Osteoblast (primary cell): ENCODE results near the gene FREM2. TPM values are rescaled to one million over a fixed set of nuclear protein-coding genes. Genes with fewer than 3 reads are reported as not detected.

Source experiments
- DNase-seq: peaks from one replicate; pipeline ENCODE4 v3.0.0; 2011; ENCODE audit warnings: low spot score, mixed read lengths; ENCODE audit not compliant: insufficient read length; ENCODE audit errors: missing footprints
- H2AFZ ChIP-seq: 2 replicates; pipeline ENCODE4 v1.6.0; 2011; ENCODE audit warnings: mild to moderate bottlenecking, low read length
- H3K27ac ChIP-seq: 2 replicates; pipeline ENCODE4 v1.5.1; 2011; ENCODE audit warnings: mild to moderate bottlenecking, low read depth, low read length, moderate library complexity
- H3K27me3 ChIP-seq: 2 replicates; pipeline ENCODE4 v1.6.0; 2012; ENCODE audit warnings: mild to moderate bottlenecking, control low read depth, inconsistent platforms, low read length, moderate library complexity; ENCODE audit not compliant: insufficient read depth
- H3K36me3 ChIP-seq: 2 replicates; pipeline ENCODE4 v1.5.1; 2011; ENCODE audit warnings: mild to moderate bottlenecking, low read length, control low read depth, moderate library complexity; ENCODE audit not compliant: insufficient read depth
- H3K4me1 ChIP-seq: 2 replicates; pipeline ENCODE4 v1.5.1; 2011; ENCODE audit warnings: mild to moderate bottlenecking, low read length, control low read depth, moderate library complexity; ENCODE audit not compliant: insufficient read depth
- H3K4me2 ChIP-seq: 2 replicates; pipeline ENCODE4 v1.6.0; 2011; ENCODE audit warnings: mild to moderate bottlenecking, low read length; ENCODE audit not compliant: insufficient read depth
- H3K4me3 ChIP-seq: fragments of 200-600 bp; sonication (generic); 3 replicates; pipeline ENCODE4 v1.5.1; 2012; ENCODE audit warnings: mild to moderate bottlenecking, low read length, inconsistent platforms; ENCODE audit not compliant: insufficient read depth
- H3K79me2 ChIP-seq: 2 replicates; pipeline ENCODE4 v1.6.0; 2012; ENCODE audit warnings: mild to moderate bottlenecking, low read length, control low read depth, inconsistent platforms; ENCODE audit not compliant: insufficient read depth
- H3K9me3 ChIP-seq: 2 replicates; pipeline ENCODE4 v1.5.1; 2011; ENCODE audit warnings: low read depth, low read length, control low read depth
- H4K20me1 ChIP-seq: 2 replicates; pipeline ENCODE4 v1.6.0; 2012; ENCODE audit warnings: mild to moderate bottlenecking, low read length, control low read depth; ENCODE audit not compliant: insufficient read depth
- total RNA-seq: library from RNA; depleted of rRNA; stranded (reverse); fragments of >200 nt; gene quantifications from 2 replicates; pipeline ENCODE4 v1.2.3, GENCODE V29; 2012
- TF ChIP-seq, protein P1 (sequence below): IDR thresholded peaks from 2 replicates; pipeline ENCODE4 v1.5.1; 2011; ENCODE audit warnings: mild to moderate bottlenecking, low read depth, low read length, moderate library complexity; ENCODE audit errors: extremely low read depth

FREM2 gene
- total RNA-seq, 1 donor, result not detected

GRCh38 chr13:38830442-38831045 lies 143.7 kb downstream of the FREM2 start:
- Histone ChIP-seq H3K4me2 (no peak overlapping the region), H4K20me1 (no peaks in the 10 kb centered on the region), H3K4me1 (no peaks in the 10 kb centered on the region), H3K79me2 (no peaks in the 10 kb centered on the region), H3K27me3 (no peaks in the 10 kb centered on the region), H3K4me3 (no peak overlapping the region), H3K27ac (no peak overlapping the region), H2AFZ (no peak overlapping the region), H3K9me3 (no peaks in the 10 kb centered on the region), H3K36me3 (no peaks in the 10 kb centered on the region)
- TF ChIP-seq, protein P1, sequence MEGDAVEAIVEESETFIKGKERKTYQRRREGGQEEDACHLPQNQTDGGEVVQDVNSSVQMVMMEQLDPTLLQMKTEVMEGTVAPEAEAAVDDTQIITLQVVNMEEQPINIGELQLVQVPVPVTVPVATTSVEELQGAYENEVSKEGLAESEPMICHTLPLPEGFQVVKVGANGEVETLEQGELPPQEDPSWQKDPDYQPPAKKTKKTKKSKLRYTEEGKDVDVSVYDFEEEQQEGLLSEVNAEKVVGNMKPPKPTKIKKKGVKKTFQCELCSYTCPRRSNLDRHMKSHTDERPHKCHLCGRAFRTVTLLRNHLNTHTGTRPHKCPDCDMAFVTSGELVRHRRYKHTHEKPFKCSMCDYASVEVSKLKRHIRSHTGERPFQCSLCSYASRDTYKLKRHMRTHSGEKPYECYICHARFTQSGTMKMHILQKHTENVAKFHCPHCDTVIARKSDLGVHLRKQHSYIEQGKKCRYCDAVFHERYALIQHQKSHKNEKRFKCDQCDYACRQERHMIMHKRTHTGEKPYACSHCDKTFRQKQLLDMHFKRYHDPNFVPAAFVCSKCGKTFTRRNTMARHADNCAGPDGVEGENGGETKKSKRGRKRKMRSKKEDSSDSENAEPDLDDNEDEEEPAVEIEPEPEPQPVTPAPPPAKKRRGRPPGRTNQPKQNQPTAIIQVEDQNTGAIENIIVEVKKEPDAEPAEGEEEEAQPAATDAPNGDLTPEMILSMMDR, result no peak
- DNase-seq, result no peak

- Histone ChIP-seq H3K79me2 (no peaks in the 10 kb centered on the region), H3K36me3 (no peaks in the 10 kb centered on the region), H3K27ac (no peak overlapping the region), H2AFZ (no peak overlapping the region), H3K4me2 (no peak overlapping the region), H3K9me3 (no peaks in the 10 kb centered on the region), H3K4me3 (no peak overlapping the region), H3K27me3 (no peaks in the 10 kb centered on the region), H3K4me1 (no peaks in the 10 kb centered on the region), H4K20me1 (no peaks in the 10 kb centered on the region)
- TF ChIP-seq, protein P1, result no peak
- DNase-seq, result no peak
Measured at GRCh38 chr13:38844581-38844980, 157.7 kb downstream of the FREM2 start.

- Histone ChIP-seq H3K27me3 (no peaks in the 10 kb centered on the region), H3K27ac (no peak overlapping the region), H2AFZ (no peak overlapping the region), H3K36me3 (no peaks in the 10 kb centered on the region), H3K4me2 (no peak overlapping the region), H3K4me3 (no peak overlapping the region), H3K4me1 (no peaks in the 10 kb centered on the region), H3K79me2 (no peaks in the 10 kb centered on the region), H4K20me1 (no peaks in the 10 kb centered on the region), H3K9me3 (no peaks in the 10 kb centered on the region)
- TF ChIP-seq, protein P1, result no peak
- DNase-seq, result no peak
Measured at GRCh38 chr13:38848360-38848759, 161.5 kb downstream of the FREM2 start.

DNA sequence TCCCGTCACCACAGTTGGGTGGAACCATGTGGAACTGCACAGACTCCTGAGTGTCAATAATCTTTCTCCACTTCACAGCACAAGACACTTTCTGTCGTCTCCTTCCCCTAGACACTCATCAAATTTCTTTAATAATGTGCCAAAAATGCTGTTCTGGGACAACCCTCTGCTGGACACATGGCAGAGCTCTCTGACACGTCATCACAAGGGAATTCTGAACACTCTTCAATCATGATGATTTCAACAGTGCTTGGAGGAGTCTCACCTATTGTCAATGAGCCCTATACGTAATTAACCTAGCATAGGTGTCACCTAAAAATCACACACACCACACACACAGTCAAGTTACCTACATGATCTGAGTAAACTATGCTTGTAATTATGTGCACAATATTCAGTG lies 162.4 kb downstream of the FREM2 start:
- H3K79me2 ChIP-seq, result no peaks in the 10 kb centered on the region
- no peak overlapping the region for H3K4me3 ChIP-seq
- H3K36me3 ChIP-seq, result no peaks in the 10 kb centered on the region
- H3K4me1 ChIP-seq, result no peaks in the 10 kb centered on the region
- H3K27me3 ChIP-seq, result no peaks in the 10 kb centered on the region
- no peaks in the 10 kb centered on the region for H4K20me1 ChIP-seq
- H3K27ac ChIP-seq, result no peak overlapping the region
- DNase-seq, result no peak
- H3K4me2 ChIP-seq, result no peak overlapping the region
- H2AFZ ChIP-seq, result no peak overlapping the region
- no peaks in the 10 kb centered on the region for H3K9me3 ChIP-seq
- TF ChIP-seq, protein P1, result no peak
